ENCODE data around the gene SLC9A8. TPM values are rescaled to one million over a fixed set of nuclear protein-coding genes. Genes with fewer than 3 reads are reported as not detected.
"Not testable (repeated sequence)": the region's sequence is repeated elsewhere in the genome, so short reads cannot be mapped to it uniquely, and the experiment has no call there.

The SLC9A8 gene
- total and polyA plus RNA-seq, 9 donors, result 4.0 to 6.3 (median 5.4) TPM

GRCh38 chr20:49892260-49892659 is 79.6 kb downstream of the SLC9A8 start:
- Histone ChIP-seq H3K36me3 (ENCODE audit: control insufficient read depth, insufficient read depth, low read length) (peaks cover 19% of the 10 kb centered on the region), H3K4me1 (ENCODE audit: control insufficient read depth, insufficient read depth, low read length) (peaks cover 26% of the 10 kb centered on the region), H3K27ac (ENCODE audit: low read length) (no peak overlapping the region), H3K4me3 (ENCODE audit: low read length) (no peak overlapping the region), H3K9me3 (replicated peaks; ENCODE audit: control insufficient read depth, low read depth, low read length) (no peaks in the 10 kb centered on the region), H3K27me3 (ENCODE audit: control insufficient read depth, insufficient read depth, low read length) (no peaks in the 10 kb centered on the region)
- 46% methylated on average over 4 of the region's 9 CpGs for WGBS (ENCODE audit: insufficient coverage)
- DNase-seq, result no peak

- Histone ChIP-seq H3K27ac (ENCODE audit: low read length) (no peak overlapping the region), H3K4me3 (ENCODE audit: low read length) (no peak overlapping the region), H3K9me3 (replicated peaks; ENCODE audit: control insufficient read depth, low read depth, low read length) (no peaks in the 10 kb centered on the region), H3K4me1 (ENCODE audit: control insufficient read depth, insufficient read depth, low read length) (peaks cover 20% of the 10 kb centered on the region), H3K27me3 (ENCODE audit: control insufficient read depth, insufficient read depth, low read length) (no peaks in the 10 kb centered on the region), H3K36me3 (ENCODE audit: control insufficient read depth, insufficient read depth, low read length) (peaks cover 14% of the 10 kb centered on the region)
- 13% methylated on average over 1 of the region's 11 CpGs for WGBS (ENCODE audit: insufficient coverage)
- no peak for DNase-seq
These were observed 80.2 kb downstream of the SLC9A8 start for GRCh38 chr20:49892817-49893216.

- H3K36me3 ChIP-seq (ENCODE audit: control insufficient read depth, insufficient read depth, low read length), result peaks cover 11% of the 10 kb centered on the region
- no peak overlapping the region for H3K27ac ChIP-seq (ENCODE audit: low read length)
- H3K27me3 ChIP-seq (ENCODE audit: control insufficient read depth, insufficient read depth, low read length), result no peaks in the 10 kb centered on the region
- H3K9me3 ChIP-seq (replicated peaks; ENCODE audit: control insufficient read depth, low read depth, low read length), result no peaks in the 10 kb centered on the region
- 54% methylated on average over 6 of the region's 12 CpGs for WGBS (ENCODE audit: insufficient coverage)
- H3K4me3 ChIP-seq (ENCODE audit: low read length), result no peak overlapping the region
- no peak for DNase-seq
- peaks cover 19% of the 10 kb centered on the region for H3K4me1 ChIP-seq (ENCODE audit: control insufficient read depth, insufficient read depth, low read length)
These were observed 80.8 kb downstream of the SLC9A8 start for GRCh38 chr20:49893242-49894072.

- Histone ChIP-seq H3K4me3 (ENCODE audit: low read length) (no peak overlapping the region), H3K36me3 (ENCODE audit: control insufficient read depth, insufficient read depth, low read length) (peaks cover 6% of the 10 kb centered on the region), H3K4me1 (ENCODE audit: control insufficient read depth, insufficient read depth, low read length) (peaks cover 19% of the 10 kb centered on the region), H3K9me3 (replicated peaks; ENCODE audit: control insufficient read depth, low read depth, low read length) (no peaks in the 10 kb centered on the region), H3K27me3 (ENCODE audit: control insufficient read depth, insufficient read depth, low read length) (no peaks in the 10 kb centered on the region), H3K27ac (ENCODE audit: low read length) (no peak overlapping the region)
- DNase-seq, result no peak
- no CpG with 5 or more reads among the region's 6 CpGs for WGBS (ENCODE audit: insufficient coverage)
These were observed 81.4 kb downstream of the SLC9A8 start for GRCh38 chr20:49894073-49894470.

GRCh38 chr20:49895474-49896093 is 83.0 kb downstream of the SLC9A8 start:
- H3K9me3 ChIP-seq (replicated peaks; ENCODE audit: control insufficient read depth, low read depth, low read length); H3K27me3 ChIP-seq (ENCODE audit: control insufficient read depth, insufficient read depth, low read length); DNase-seq; H3K36me3 ChIP-seq (ENCODE audit: control insufficient read depth, insufficient read depth, low read length); H3K4me3 ChIP-seq (ENCODE audit: low read length); H3K27ac ChIP-seq (ENCODE audit: low read length): not testable (repeated sequence)
- H3K4me1 ChIP-seq (ENCODE audit: control insufficient read depth, insufficient read depth, low read length), result peaks cover 17% of the 10 kb centered on the region
- 80% methylated on average over 4 of the region's 7 CpGs for WGBS (ENCODE audit: insufficient coverage)

- no peak overlapping the region for H3K27ac ChIP-seq (ENCODE audit: low read length)
- no peaks in the 10 kb centered on the region for H3K9me3 ChIP-seq (replicated peaks; ENCODE audit: control insufficient read depth, low read depth, low read length)
- no peak overlapping the region for H3K4me3 ChIP-seq (ENCODE audit: low read length)
- WGBS (ENCODE audit: insufficient coverage), result 71% methylated on average over 1 of the region's 6 CpGs
- no peaks in the 10 kb centered on the region for H3K36me3 ChIP-seq (ENCODE audit: control insufficient read depth, insufficient read depth, low read length)
- peaks cover 15% of the 10 kb centered on the region for H3K4me1 ChIP-seq (ENCODE audit: control insufficient read depth, insufficient read depth, low read length)
- H3K27me3 ChIP-seq (ENCODE audit: control insufficient read depth, insufficient read depth, low read length), result no peaks in the 10 kb centered on the region
- no peak for DNase-seq
These were observed 83.6 kb downstream of the SLC9A8 start for GRCh38 chr20:49896204-49896603.

- H3K4me1 ChIP-seq (ENCODE audit: control insufficient read depth, insufficient read depth, low read length), result no peaks in the 10 kb centered on the region
- peaks cover 13% of the 10 kb centered on the region for H3K36me3 ChIP-seq (ENCODE audit: control insufficient read depth, insufficient read depth, low read length)
- H3K4me3 ChIP-seq (ENCODE audit: low read length), result no peak overlapping the region
- no peaks in the 10 kb centered on the region for H3K27me3 ChIP-seq (ENCODE audit: control insufficient read depth, insufficient read depth, low read length)
- DNase-seq, result no peak
- H3K9me3 ChIP-seq (replicated peaks; ENCODE audit: control insufficient read depth, low read depth, low read length), result no peaks in the 10 kb centered on the region
- no peak overlapping the region for H3K27ac ChIP-seq (ENCODE audit: low read length)
- WGBS (ENCODE audit: insufficient coverage), result 60% methylated on average over 2 of the region's 10 CpGs
These were observed 87.1 kb downstream of the SLC9A8 start for GRCh38 chr20:49899541-49900383.

GRCh38 chr20:49901588-49901987 is 89.0 kb downstream of the SLC9A8 start:
- Histone ChIP-seq H3K27ac (ENCODE audit: low read length) (no peak overlapping the region), H3K27me3 (ENCODE audit: control insufficient read depth, insufficient read depth, low read length) (no peaks in the 10 kb centered on the region), H3K9me3 (replicated peaks; ENCODE audit: control insufficient read depth, low read depth, low read length) (no peaks in the 10 kb centered on the region), H3K36me3 (ENCODE audit: control insufficient read depth, insufficient read depth, low read length) (peaks cover 31% of the 10 kb centered on the region), H3K4me3 (ENCODE audit: low read length) (no peak overlapping the region), H3K4me1 (ENCODE audit: control insufficient read depth, insufficient read depth, low read length) (no peaks in the 10 kb centered on the region)
- DNase-seq, result no peak
- whole genome bisulfite sequencing (ENCODE audit: insufficient coverage), result 54% methylated on average over 5 of the region's 5 CpGs

- no peak for DNase-seq
- Histone ChIP-seq H3K27ac (ENCODE audit: low read length) (no peak overlapping the region), H3K4me3 (ENCODE audit: low read length) (no peak overlapping the region), H3K27me3 (ENCODE audit: control insufficient read depth, insufficient read depth, low read length) (no peaks in the 10 kb centered on the region), H3K9me3 (replicated peaks; ENCODE audit: control insufficient read depth, low read depth, low read length) (no peaks in the 10 kb centered on the region), H3K4me1 (ENCODE audit: control insufficient read depth, insufficient read depth, low read length) (peaks cover 5% of the 10 kb centered on the region), H3K36me3 (ENCODE audit: control insufficient read depth, insufficient read depth, low read length) (peaks cover 52% of the 10 kb centered on the region)
- WGBS (ENCODE audit: insufficient coverage), result 92% methylated on average over 8 of the region's 17 CpGs
These were observed 92.0 kb downstream of the SLC9A8 start for GRCh38 chr20:49904440-49905214.

All from muscle of leg (tissue), 11 donors.